Testis (tissue), 2 donors: Measurements from ENCODE around the gene LIPG.

Source experiments
- CTCF ChIP-seq, 3 experiments: fragments of 450-650 bp in 2 of 3; fragments of 200-600 bp in 1 of 3; sonication (generic) in 1 of 3; IDR thresholded peaks; one replicate each; pipeline ENCODE4 v1.5.1; 2016 to 2019; ENCODE audit warnings: antibody characterized with exemption in 3 of 3, mild to moderate bottlenecking in 2 of 3, moderate library complexity in 1 of 3
- POLR2A ChIP-seq: fragments of 450-650 bp; IDR thresholded peaks from one replicate; pipeline ENCODE4 v1.6.1; 2017; ENCODE audit warnings: antibody characterized with exemption, mild to moderate bottlenecking, moderate library complexity

- no peak for TF ChIP-seq CTCF (IDR thresholded peaks at IDR 0.05)
- TF ChIP-seq POLR2A: no peak
Observed at GRCh38 chr18:49623571-49623970, 61.7 kb downstream of the LIPG start.
